NCI-H2107 treated with DMSO at 0.1 percent for 48 hours (cell line): Measurements from ENCODE around the gene TTC16.
"Not testable (repeated sequence)": the region's sequence is repeated elsewhere in the genome, so short reads cannot be mapped to it uniquely, and the experiment has no call there.

Experiments
- DNase-seq: peaks from one replicate; lab custom pipeline; 2025; ENCODE audit not compliant: unreplicated experiment; lab: John Stamatoyannopoulos, UW

Gene TTC16

DNA sequence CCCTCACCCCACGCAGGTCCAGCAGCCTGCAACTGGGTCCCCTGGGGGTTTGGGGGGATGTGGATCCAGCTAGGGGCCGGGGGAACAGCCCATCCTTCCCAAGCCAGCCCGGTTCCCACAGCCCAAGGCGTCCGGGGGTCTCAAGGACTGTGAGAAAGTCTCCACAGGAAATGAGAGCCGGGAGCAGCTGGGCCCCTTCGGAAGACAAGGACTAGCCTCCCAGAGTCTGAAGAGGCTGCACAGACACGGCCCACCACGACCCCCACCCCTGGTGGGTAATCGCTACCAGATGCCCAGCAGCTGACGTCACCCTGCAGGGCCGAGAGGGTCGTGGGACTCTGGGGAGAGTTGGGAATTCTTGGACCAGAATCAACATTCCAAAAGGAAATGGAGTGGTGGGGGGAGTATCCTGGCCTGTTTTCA lies 52.0 kb downstream of the TTC16 start:
- no peak for DNase-seq

DNA sequence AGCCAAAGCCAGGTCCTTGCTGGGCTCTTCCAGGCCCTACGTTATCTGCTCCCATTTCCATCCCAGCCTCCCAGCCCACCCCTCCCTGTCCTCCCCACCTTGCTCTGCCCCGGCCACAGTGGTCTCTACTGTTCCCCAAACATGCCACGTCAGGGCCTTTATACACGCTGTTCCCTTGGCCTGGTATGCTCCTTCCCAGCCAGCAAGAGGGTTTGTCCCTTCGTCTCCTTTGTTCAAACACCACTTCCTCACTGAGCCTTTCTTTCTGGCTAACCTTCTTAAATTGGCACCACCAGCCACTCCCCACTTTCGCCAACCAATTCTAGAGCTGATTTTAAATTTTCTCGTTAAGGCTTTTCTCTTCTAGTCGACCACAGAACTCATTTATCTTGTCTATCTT lies 52.8 kb downstream of the TTC16 start:
- DNase-seq, result no peak

GRCh38 chr9:127769101-127769500 lies 53.2 kb downstream of the TTC16 start:
- DNase-seq, result no peak

GRCh38 chr9:127769929-127770582 lies 54.2 kb downstream of the TTC16 start:
- DNase-seq, result no peak

DNA sequence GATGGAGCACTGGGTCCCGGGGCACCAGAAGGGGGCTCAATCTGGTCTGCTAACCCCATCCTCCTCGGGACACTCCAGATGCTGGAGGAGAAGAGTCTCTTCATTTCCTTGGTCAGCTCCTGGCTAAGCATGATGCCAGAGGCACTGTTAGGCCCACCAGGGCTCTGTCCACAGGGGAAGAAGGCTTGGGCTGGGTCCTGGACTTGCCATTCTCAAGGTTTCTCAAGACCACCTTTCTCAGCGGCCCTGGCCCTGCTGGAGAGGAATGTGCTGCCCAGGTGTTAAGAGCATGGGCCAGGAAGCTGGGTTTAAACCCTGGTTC lies 54.7 kb downstream of the TTC16 start:
- DNase-seq, result no peak

DNA sequence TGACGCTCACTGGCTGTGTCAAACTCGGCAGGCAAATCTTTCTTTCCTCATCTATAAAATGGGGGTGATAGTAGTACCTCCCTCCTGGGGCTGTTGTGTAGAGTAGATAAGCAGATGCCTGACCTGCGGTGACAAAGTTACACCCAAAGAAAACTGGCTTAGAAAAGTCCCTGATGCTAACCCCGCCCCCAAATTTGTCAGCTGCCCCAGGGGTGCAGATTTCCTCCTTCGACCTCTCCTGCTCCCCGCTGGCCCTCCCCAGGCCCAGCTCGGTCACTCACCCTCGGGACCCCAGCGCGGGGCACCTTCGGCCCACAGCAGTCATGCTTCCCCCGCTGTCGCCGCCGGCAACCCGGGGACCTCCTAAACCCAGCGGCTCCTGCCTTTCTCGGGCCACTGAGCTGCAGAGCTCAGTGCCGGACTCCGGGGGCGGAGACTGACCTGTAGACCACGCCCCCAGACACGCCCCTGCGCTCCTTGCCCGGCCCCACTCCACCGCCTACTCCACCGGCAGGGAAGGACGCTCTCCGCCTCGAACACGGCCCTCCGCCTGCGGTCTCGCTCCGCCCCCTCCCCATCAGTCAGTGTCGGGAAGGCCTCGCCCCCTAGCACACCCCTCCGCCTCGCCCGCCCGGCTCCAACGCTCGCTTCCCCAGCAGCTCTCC lies 55.2 kb downstream of the TTC16 start:
- DNase-seq, result peak; percentile 90

DNA sequence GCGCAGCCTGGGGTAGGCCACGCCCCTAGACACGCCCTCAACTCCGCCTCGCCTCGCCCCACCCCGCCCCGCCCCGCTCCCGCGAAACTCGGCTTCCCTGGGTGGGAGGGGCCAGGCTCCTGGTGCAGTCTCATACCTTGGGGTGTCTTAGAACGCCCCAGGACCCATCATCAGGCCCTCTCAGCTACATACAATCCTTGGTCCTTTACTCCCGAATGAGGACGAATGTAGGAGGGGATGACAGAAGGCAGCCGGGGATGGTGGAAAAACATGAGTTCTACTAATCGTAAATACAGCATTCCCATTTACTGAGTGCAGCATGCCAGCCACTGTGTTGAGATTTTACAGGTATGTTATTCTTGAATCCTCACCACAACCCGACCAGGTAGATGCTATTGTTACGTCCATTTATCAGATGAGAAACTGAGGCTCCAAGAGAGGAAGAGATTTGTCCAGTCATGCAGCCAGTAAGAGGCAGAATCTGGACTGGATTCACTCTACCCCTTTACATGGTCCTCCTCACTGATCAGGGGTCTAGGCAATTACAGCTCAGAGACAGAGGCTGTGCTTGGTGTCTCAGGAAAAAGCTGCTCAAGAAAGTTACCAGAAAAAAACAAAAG lies 55.8 kb downstream of the TTC16 start:
- DNase-seq, result no peak

- no peak for DNase-seq
Measured at GRCh38 chr9:127772603-127773002, 56.7 kb downstream of the TTC16 start.

- no peak for DNase-seq
Measured at GRCh38 chr9:127773272-127773671, 57.4 kb downstream of the TTC16 start.

GRCh38 chr9:127773981-127774380 lies 58.1 kb downstream of the TTC16 start:
- no peak for DNase-seq

DNA sequence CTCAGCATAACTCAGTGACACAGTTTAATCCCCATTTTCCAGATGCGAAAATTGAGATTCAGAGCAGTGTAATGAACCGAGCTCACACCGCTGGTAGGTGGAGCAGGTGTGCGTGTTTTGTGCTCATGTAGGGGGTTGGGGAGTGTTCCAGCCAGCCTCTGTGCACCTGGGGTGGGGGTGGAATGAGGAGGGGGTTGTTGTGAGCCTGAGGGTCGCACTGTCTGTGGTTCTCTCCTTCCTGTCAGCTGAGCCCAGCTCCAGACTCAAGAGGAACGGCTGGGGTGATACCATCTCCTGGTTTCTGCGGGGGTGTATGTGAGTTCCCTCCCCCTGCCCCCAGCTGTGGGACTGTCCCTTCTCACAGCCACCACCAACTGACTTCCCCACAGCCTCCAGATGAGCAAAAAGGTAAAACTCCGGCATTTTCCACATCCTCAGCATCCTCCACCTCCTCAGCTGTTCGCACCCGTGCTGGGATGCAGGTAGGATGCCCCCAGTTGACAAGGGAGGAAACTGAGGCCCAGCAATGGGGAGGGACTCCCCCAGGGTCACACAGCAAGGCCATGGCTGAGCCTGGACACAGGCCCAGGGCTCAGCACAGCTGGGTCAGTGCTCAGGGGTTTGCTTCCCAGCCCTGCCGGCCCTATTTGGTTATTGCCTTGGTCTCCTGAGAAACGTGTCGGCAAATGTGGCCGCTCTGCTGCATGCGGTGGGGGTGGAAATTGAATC lies 60.5 kb downstream of the TTC16 start:
- DNase-seq, result no peak

DNA sequence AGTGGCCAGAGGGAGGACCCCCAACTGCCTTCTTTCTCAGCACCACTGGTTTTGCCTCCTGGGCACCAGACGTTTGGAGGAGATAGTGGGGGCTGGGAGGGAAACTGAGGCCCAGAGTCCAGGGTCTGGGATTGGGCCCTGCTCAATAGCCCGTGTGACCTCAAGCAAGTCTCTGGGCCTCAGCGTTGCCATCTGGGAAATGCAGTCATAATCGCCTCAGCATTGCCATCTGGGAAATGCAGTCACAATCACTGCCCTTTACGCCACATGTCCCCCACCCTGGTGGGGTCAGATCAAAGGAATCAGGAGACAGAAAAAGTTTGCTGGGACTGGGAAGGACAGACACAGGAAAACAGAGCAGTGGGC lies 61.0 kb downstream of the TTC16 start:
- DNase-seq, result no peak

DNA sequence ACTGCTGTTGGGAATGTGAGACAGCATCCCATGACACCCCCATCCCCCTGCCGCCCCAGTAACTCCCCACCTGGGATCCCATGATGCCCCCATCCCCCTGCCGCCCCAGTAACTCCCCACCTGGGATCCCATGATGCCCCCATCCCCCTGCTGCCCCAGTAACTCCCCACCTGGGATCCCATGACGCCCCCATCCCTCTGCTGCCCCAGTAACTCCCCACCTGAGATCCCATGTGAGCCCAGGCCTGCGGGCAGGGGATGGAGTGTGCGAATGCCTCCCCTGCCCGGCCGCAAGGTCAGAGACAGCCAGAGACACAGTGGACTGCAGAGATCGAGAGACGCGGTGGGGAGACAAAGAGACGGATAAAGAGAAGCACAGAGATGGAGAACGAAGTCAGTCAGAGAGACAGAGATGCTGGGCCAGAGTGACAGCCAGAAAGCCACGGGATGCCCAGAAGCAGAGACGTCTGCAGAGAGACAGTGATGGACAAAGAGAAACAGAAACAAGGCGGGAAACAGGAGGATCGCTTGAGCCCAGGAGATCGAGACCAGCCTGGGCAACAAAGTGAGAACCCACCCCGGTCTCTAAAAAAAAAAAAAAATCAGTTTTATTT lies 61.6 kb downstream of the TTC16 start:
- no peak for DNase-seq

- DNase-seq, result no peak
Measured at GRCh38 chr9:127778280-127779135, 62.6 kb downstream of the TTC16 start, which contains the start of gene SH2D3C. Gene SH2D3C, minus strand, starts transcription at chr9:127778666. Its CDS starts 39 bp downstream, at chr9:127778627.

DNA sequence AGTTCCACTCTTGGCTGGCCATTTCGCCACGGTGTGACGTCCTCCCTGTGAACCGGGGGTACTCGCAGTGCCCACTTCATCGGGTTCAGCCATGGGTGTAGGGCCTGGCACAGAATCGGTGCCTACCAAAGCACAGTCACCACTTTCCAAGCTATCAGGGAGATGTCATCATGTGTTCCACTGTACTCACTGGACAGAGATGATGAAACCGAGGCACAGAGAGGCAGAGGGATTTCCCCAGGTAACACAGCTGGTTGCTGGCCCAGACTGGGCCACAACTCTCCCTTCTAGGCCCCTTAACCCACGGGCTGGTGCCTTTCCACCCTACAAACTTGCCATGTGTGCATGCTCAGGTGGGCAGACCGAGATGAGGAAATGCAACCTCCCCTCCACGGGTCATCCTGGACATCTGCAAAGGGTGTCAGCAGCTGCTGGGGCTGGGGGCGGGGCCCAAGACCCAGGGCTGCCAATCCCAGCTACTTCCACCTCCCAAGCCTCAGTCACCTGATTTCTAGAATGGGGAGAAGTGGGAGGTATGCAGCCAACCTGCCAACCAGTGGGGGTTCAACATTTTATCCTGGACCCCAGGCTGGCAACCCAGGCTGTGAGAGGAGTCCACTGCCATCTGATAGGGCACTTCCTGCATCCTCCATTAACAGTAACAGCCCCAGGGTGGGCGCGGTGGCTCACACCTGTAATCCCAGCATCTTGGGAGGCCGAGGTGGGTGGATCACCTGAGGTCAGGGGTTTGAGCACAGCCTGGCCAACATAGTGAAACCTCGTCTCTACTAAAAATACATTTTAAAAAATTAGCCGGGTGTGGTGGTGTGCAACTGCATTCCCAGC lies 63.5 kb downstream of the TTC16 start:
- no peak for DNase-seq

DNA sequence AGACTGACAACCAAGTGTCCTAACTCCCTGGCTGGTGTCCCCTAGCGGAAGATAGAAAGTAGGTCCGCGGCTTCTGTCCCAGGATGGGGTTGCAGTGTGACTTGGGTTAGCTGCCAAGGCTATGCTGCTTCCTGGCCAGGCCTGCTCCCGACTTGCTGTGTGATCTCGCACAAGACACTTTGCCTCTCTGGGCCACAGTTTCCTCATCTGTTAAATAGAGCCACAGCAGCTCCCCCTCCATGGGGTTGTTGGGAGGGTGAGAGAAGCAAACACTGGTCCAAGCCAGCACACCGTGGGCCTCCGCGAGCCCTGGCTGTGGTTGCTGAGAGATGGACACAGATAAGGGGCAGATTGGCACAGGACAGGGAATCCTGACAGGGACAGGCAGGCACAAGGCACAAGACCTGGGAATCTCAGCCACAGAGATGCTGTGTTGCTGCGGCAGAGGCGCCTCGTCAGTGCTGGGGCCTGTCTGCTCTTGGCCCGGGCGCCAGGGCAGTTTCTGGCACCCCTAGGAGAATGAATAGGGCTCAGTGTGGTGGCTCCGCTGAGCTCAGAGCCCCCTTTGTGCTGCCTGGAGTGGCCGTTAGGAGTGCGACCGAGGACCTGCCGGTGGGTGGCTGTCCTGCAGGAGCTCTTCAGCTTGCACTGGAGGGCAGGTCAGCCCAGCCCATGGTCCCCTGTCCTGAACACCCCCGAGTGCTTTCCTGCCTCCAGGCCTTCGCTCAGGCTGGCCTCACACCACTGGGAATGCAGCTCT lies 64.4 kb downstream of the TTC16 start:
- no peak for DNase-seq

- DNase-seq, result not testable (repeated sequence)
Measured at GRCh38 chr9:127780909-127781308, 65.0 kb downstream of the TTC16 start.
